Breast epithelium (tissue), 4 donors: Measurements from ENCODE around the gene SFMBT2. TPM values are rescaled to one million over a fixed set of nuclear protein-coding genes. Genes with fewer than 3 reads are reported as not detected.

Source experiments
- DNase-seq, 2 donors: peaks; one replicate each; pipeline ENCODE4 v3.0.0-alpha.2; 2019; ENCODE audit warnings: low spot score in 2 of 2
- H3K27ac ChIP-seq, 2 donors: fragments of 200-600 bp; sonication (generic) in 1 of 2; one replicate each; pipeline ENCODE4 v1.5.1; 2016 to 2019; ENCODE audit warnings: mild to moderate bottlenecking in 1 of 2
- H3K27me3 ChIP-seq, 2 donors: fragments of 200-600 bp; sonication (generic) in 1 of 2; one replicate each; pipeline versions ENCODE4 v1.5.1 to v1.6.0; 2017 to 2019; ENCODE audit warnings: control low read depth in 1 of 2, mild to moderate bottlenecking in 1 of 2
- H3K36me3 ChIP-seq: fragments of 200-600 bp; one replicate; pipeline ENCODE4 v1.5.1; 2019
- H3K4me1 ChIP-seq, 2 donors: fragments of 200-600 bp; sonication (generic); one replicate each; pipeline ENCODE4 v1.5.1; 2016 to 2019; ENCODE audit warnings: control low read depth in 1 of 2
- H3K4me3 ChIP-seq, 3 donors: fragments of 200-600 bp; sonication (generic); 1 replicate in 2 of 3; 2 replicates in 1 of 3; pipeline ENCODE4 v1.5.1; 2016 to 2019; ENCODE audit warnings: mild to moderate bottlenecking in 3 of 3, moderate library complexity in 2 of 3
- H3K9me3 ChIP-seq, 2 donors: fragments of 200-600 bp; sonication (generic) in 1 of 2; one replicate each; pipeline ENCODE4 v1.5.1; 2016 to 2019; ENCODE audit warnings: control low read depth in 1 of 2
- POLR2A ChIP-seq: fragments of 450-650 bp; IDR thresholded peaks from one replicate; pipeline ENCODE4 v1.6.1; 2016; ENCODE audit warnings: antibody characterized with exemption, mild to moderate bottlenecking, moderate library complexity
- POLR2AphosphoS5 ChIP-seq, 3 donors: sonication (generic); formaldehyde crosslinking; IDR thresholded peaks; one replicate each; pipeline ENCODE4 v1.6.1; 2017; ENCODE audit warnings: antibody characterized with exemption in 3 of 3
- intact Hi-C: fragments of 100-400 bp; cut with DNase I; formaldehyde crosslinking; loops from one replicate; pipeline ENCODE4 v1.15.1; 2023; ENCODE audit warnings: low total_unique reads
- total RNA-seq, 3 donors: library from RNA; depleted of rRNA; stranded (reverse); fragments of >200 nt; gene quantifications; one replicate each; pipeline ENCODE4 v1.1.0, GENCODE V29; 2016
- TF ChIP-seq, protein P1 (sequence below), 3 donors: fragments of 450-650 bp; IDR thresholded peaks; one replicate each; pipeline ENCODE4 v1.5.1; 2016 to 2017; ENCODE audit warnings: antibody characterized with exemption in 3 of 3, mild to moderate bottlenecking in 3 of 3, moderate library complexity in 3 of 3

SFMBT2 gene
- total RNA-seq, 3 donors from 2014 or later = 3.5 to 32.8 (median 22.8) TPM

DNA sequence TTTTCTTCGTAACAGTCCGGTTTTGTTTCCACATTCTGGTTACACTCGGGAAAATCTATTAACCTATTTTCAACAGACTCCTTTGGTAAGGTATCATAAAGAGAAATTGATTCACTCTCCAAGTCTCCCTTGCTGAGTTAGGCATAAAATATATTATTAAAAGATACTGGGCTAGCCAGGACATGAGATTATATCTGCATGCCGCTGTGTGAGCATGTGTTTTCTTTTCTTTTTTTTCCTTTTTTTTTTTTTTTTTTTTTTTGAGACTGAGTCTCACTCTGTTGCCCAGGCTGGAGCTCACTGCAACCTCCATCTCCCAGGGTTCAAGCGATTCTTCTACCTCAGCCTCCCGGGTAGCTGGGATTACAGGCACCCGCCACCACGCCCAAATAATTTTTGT, 23.0 kb upstream of the SFMBT2 start:
- no peaks in the 10 kb centered on the region for H3K4me1 ChIP-seq
- H3K36me3 ChIP-seq = no peaks in the 10 kb centered on the region
- TF ChIP-seq POLR2AphosphoS5 (IDR thresholded peaks at IDR 0.05) (no peak), POLR2A (no peak)
- TF ChIP-seq, protein P1, sequence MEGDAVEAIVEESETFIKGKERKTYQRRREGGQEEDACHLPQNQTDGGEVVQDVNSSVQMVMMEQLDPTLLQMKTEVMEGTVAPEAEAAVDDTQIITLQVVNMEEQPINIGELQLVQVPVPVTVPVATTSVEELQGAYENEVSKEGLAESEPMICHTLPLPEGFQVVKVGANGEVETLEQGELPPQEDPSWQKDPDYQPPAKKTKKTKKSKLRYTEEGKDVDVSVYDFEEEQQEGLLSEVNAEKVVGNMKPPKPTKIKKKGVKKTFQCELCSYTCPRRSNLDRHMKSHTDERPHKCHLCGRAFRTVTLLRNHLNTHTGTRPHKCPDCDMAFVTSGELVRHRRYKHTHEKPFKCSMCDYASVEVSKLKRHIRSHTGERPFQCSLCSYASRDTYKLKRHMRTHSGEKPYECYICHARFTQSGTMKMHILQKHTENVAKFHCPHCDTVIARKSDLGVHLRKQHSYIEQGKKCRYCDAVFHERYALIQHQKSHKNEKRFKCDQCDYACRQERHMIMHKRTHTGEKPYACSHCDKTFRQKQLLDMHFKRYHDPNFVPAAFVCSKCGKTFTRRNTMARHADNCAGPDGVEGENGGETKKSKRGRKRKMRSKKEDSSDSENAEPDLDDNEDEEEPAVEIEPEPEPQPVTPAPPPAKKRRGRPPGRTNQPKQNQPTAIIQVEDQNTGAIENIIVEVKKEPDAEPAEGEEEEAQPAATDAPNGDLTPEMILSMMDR (IDR thresholded peaks at IDR 0.05) = no peak
- peak overlapping the region in 1 of 3 donors; percentile 27 for H3K4me3 ChIP-seq
- no peak overlapping the region for H3K27ac ChIP-seq
- intact Hi-C loops = no loop called here
- H3K9me3 ChIP-seq = no peaks in the 10 kb centered on the region
- DNase-seq = no peak
- H3K27me3 ChIP-seq = peaks cover 0 to 17% of the 10 kb centered on the region in 2 donors

DNA sequence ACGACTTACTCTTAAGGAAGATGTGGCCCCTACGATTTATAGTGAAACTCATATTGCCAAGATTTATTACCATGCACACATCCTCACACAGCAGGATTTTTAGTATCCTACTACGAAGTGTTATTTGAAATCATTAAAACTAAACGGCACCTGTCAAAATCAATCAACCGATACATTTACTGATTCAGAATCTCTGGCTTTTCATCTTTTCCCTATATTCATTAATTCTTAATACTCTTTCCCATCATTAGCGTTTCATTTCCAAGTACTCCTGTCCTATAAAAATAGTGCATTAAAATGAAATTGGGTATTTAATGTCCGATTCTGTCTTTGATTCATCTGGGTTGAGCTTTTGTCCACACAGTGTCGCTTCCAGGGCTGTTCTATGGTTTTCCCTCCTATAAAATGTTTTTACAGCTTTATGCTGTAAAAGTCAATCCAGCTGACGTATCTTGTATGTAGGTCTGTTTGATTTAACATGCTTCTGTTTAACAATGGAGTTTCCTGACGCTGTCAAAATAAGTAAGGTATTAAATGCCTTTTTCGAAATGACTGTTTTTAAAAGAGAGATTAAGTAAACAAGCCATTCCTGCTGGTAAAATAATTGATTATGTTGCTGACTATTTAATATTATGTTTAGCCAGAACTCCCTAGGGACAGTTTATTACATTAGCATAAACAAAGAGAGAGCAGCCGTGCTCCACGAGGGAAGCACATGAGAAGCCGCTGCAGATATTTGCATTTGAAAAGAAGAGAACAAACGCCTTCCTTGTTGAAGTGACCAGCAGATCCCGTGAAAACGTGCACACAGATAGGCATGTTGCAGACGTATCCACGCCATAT, 22.3 kb upstream of the SFMBT2 start:
- no peak for DNase-seq
- Histone ChIP-seq H3K27me3 (peaks cover 0 to 17% of the 10 kb centered on the region in 2 donors), H3K4me1 (no peaks in the 10 kb centered on the region), H3K9me3 (no peaks in the 10 kb centered on the region), H3K27ac (no peak overlapping the region), H3K4me3 (peak overlapping the region in 1 of 3 donors; percentile 27), H3K36me3 (no peaks in the 10 kb centered on the region)
- intact Hi-C loops = no loop called here
- TF ChIP-seq POLR2AphosphoS5 (IDR thresholded peaks at IDR 0.05) (no peak), POLR2A (no peak)
- TF ChIP-seq, protein P1 (IDR thresholded peaks at IDR 0.05) = no peak

DNA sequence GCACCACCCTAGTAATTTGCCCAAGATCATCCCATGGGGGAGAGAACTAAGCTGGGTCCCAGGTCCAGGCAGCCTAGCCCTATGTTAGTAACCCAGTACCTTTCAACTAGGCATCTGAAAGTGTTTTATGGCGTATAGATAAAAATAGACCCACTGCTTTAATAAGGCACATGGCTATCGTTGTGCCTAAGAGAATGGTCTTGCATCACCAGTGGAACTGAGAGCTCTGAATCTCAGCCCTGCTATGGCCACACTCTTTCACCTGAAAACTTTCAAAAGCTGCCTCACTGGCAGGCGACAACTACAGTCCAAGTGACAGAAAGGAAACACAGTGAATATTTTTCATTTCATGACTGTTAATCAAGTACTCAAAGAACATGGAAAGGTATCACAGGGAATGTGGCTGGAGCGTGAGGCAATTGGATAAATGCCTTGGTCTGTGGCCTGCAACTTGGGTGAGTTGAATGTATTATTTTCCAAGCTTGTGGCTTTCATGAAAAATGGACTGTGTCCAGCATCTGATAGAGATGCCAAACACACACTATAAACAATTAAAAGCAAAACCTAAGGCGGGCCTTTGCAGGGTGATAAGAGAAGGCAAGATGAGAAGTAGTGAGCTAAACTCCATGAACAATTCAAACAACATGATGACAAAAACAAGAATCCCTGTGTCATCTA, 18.0 kb upstream of the SFMBT2 start:
- no peak overlapping the region for H3K27ac ChIP-seq
- no peaks in the 10 kb centered on the region for H3K9me3 ChIP-seq
- intact Hi-C loops = no loop called here
- no peak overlapping the region for H3K4me3 ChIP-seq
- TF ChIP-seq, protein P1 (IDR thresholded peaks at IDR 0.05) = no peak
- no peak for TF ChIP-seq POLR2A
- TF ChIP-seq POLR2AphosphoS5 (IDR thresholded peaks at IDR 0.05) = no peak
- no peaks in the 10 kb centered on the region for H3K36me3 ChIP-seq
- peaks cover 0 to 17% of the 10 kb centered on the region in 2 donors for H3K27me3 ChIP-seq
- no peaks in the 10 kb centered on the region for H3K4me1 ChIP-seq
- DNase-seq = no peak

DNA sequence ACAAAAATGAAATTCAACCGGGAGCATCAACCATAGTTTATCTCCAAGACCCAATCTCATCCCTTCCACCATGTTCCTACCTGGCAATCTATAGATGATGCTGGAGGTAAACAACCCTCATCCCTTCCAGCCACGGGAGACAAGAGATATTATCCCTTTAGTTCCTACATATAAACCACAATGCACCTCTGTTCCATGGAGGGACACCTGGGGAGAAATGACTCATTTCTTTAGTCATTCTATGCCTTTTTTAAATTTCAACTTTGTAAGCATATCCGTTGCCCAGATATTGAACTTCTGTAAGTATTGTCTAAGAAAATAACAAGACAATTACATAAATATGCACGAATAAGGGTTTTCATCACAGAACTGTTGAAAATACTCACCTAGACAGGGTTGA, 15.5 kb upstream of the SFMBT2 start:
- no peak overlapping the region for H3K4me3 ChIP-seq
- H3K9me3 ChIP-seq = no peaks in the 10 kb centered on the region
- no peak overlapping the region for H3K27ac ChIP-seq
- H3K27me3 ChIP-seq = no peaks in the 10 kb centered on the region
- intact Hi-C loops = no loop called here
- TF ChIP-seq POLR2AphosphoS5 (IDR thresholded peaks at IDR 0.05) (no peak), POLR2A (no peak)
- TF ChIP-seq, protein P1 (IDR thresholded peaks at IDR 0.05) = no peak
- no peak for DNase-seq
- no peaks in the 10 kb centered on the region for H3K36me3 ChIP-seq
- H3K4me1 ChIP-seq = no peaks in the 10 kb centered on the region

DNA sequence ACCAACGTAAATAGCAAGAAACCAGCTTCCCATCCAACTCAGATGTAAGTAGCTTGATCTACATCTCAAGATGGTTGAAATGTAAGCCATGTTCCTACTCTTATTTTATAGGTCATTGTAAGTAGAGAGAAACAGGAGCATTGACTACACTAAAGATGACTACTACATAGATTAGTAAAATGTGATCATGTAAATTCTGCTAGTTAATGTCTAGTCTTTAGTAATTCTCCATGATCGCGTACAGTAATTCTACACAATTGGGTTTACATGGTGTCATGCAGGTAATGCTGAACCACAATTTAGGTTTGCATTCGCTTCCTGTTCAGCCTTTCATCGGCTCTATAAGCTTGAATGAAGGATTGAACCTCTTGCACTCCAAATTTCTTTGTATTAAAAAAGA, 14.9 kb upstream of the SFMBT2 start:
- no peak overlapping the region for H3K4me3 ChIP-seq
- DNase-seq = no peak
- intact Hi-C loops = no loop called here

More for the DNA sequence above, 14.9 kb upstream of the SFMBT2 start:
- TF ChIP-seq POLR2AphosphoS5 (IDR thresholded peaks at IDR 0.05) = no peak
- no peak for TF ChIP-seq POLR2A
- TF ChIP-seq, protein P1 (IDR thresholded peaks at IDR 0.05) = no peak
- Histone ChIP-seq H3K36me3 (no peaks in the 10 kb centered on the region), H3K4me1 (no peaks in the 10 kb centered on the region), H3K27me3 (no peaks in the 10 kb centered on the region), H3K27ac (no peak overlapping the region), H3K9me3 (no peaks in the 10 kb centered on the region)
